Measurements from ENCODE around the gene PNLIPRP3. TPM values are rescaled to one million over a fixed set of nuclear protein-coding genes. Genes with fewer than 3 reads are reported as not detected.

PNLIPRP3 gene
- total RNA-seq, 1 experiment from 2014 or later: not detected

DNA sequence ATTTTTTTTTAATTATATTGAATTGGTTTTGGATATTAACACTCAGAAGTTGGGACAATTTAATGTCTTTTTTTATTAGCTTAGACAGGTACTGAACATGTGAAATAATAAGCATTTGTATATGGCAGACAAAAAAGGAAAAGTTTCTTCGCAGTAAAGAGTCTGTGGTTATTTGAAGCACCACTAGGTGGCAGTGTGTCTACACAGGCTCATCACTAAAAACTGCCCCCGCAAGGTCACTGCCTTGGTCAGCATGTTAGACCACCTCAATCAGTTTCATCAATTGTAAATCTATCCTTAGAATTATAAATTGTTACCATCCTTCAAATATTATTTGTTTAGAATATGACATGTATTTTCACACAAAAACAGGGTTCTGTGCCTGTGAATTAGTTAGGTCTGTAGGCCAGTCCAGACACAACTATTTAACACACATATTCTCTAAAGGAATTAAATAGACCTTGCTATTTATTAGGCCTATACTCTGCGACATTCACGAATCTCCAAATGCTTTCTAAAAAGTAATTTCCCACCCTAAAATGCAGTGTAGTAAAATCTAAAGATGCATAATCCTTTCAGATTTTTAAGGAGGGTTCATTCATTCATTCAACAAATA, 17.0 kb downstream of the PNLIPRP3 start:
- H3K4me1 ChIP-seq (ENCODE audit: insufficient read depth, low read length): no peaks in the 10 kb centered on the region
- H2AK5ac ChIP-seq (ENCODE audit: insufficient read length, low read length): no peak overlapping the region
- no peak overlapping the region for H3K14ac ChIP-seq (ENCODE audit: insufficient read depth, low read length)
- WGBS (ENCODE audit: extremely low coverage, insufficient read length, low lambda C conversion rate): no CpG with 5 or more reads among the region's 4 CpGs
- H3K27ac ChIP-seq (ENCODE audit: insufficient read length, low read depth, low read length): no peak overlapping the region
- no peak overlapping the region for H2BK5ac ChIP-seq (ENCODE audit: insufficient read length, low read length)
- TF ChIP-seq, protein P1, sequence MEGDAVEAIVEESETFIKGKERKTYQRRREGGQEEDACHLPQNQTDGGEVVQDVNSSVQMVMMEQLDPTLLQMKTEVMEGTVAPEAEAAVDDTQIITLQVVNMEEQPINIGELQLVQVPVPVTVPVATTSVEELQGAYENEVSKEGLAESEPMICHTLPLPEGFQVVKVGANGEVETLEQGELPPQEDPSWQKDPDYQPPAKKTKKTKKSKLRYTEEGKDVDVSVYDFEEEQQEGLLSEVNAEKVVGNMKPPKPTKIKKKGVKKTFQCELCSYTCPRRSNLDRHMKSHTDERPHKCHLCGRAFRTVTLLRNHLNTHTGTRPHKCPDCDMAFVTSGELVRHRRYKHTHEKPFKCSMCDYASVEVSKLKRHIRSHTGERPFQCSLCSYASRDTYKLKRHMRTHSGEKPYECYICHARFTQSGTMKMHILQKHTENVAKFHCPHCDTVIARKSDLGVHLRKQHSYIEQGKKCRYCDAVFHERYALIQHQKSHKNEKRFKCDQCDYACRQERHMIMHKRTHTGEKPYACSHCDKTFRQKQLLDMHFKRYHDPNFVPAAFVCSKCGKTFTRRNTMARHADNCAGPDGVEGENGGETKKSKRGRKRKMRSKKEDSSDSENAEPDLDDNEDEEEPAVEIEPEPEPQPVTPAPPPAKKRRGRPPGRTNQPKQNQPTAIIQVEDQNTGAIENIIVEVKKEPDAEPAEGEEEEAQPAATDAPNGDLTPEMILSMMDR (conservative IDR thresholded peaks at IDR 0.05): peak; percentile 90
- no peaks in the 10 kb centered on the region for H3K4me1 Mint-ChIP-seq
- H3K36me3 Mint-ChIP-seq (ENCODE audit: insufficient read depth in 1 of 3, low read depth in 3 of 3): peaks cover 0 to 2% (median 2%) of the 10 kb centered on the region in 3 experiments; a peak in 3 of 7 replicates
- peaks cover 3% of the 10 kb centered on the region in 2 experiments; a peak in 2 of 5 replicates for H3K9me3 Mint-ChIP-seq
- H3K23me2 ChIP-seq (ENCODE audit: insufficient read length, low read depth, low read length, poor library complexity, severe bottlenecking): no peaks in the 10 kb centered on the region
- H3K27ac Mint-ChIP-seq: no peak overlapping the region
- H4K8ac ChIP-seq (replicated peaks; ENCODE audit: insufficient read length, low read depth, low read length): no peak overlapping the region
- no peak overlapping the region for H3K4me2 ChIP-seq (ENCODE audit: insufficient read depth, insufficient read length, low read length)
- H4K5ac ChIP-seq (ENCODE audit: insufficient read length, low read depth, low read length): no peak overlapping the region
- H2BK20ac ChIP-seq (ENCODE audit: low read depth, low read length, poor library complexity, severe bottlenecking): no peak overlapping the region
- no peak overlapping the region for H4K91ac ChIP-seq (ENCODE audit: insufficient read length, low read depth, low read length)
- H3K79me2 ChIP-seq (ENCODE audit: insufficient read depth, low read length): no peaks in the 10 kb centered on the region
- H3K18ac ChIP-seq (ENCODE audit: insufficient read length, low read depth, low read length): no peak overlapping the region
- no peaks in the 10 kb centered on the region for H3K27me3 ChIP-seq (ENCODE audit: insufficient read depth, low read length)
- no peak overlapping the region for H3K4me3 Mint-ChIP-seq
- no peak overlapping the region for H2BK15ac ChIP-seq (ENCODE audit: low read depth, low read length)
- H2BK12ac ChIP-seq (ENCODE audit: insufficient read length, low read depth, low read length): no peak overlapping the region
- no peaks in the 10 kb centered on the region for H3K79me1 ChIP-seq (ENCODE audit: insufficient read depth, low read depth, low read length, poor library complexity, severe bottlenecking)
- H3T11ph ChIP-seq (ENCODE audit: low read length): no peak overlapping the region
- peak; percentile 36 for DNase-seq
- H3K4ac ChIP-seq (ENCODE audit: low read depth, low read length): no peak overlapping the region
- no peak overlapping the region for H3K9ac ChIP-seq (ENCODE audit: extremely low read depth, insufficient read length, low read length)
- no peaks in the 10 kb centered on the region for H3K9me3 ChIP-seq (ENCODE audit: control insufficient read depth, low read depth, low read length)
- H3K23ac ChIP-seq (ENCODE audit: insufficient read length, low read depth, low read length): no peak overlapping the region
- no peak overlapping the region for H2BK120ac ChIP-seq (ENCODE audit: low read depth, low read length, poor library complexity, severe bottlenecking)
- no peaks in the 10 kb centered on the region; the same call in none of the 2 replicates for H3K27me3 Mint-ChIP-seq (ENCODE audit: low read depth)
- no peak overlapping the region for H2AFZ ChIP-seq (ENCODE audit: low read length)
- no peak overlapping the region for H3K56ac ChIP-seq (ENCODE audit: insufficient read length, low read depth, low read length)
- no peaks in the 10 kb centered on the region for H4K20me1 ChIP-seq (ENCODE audit: control insufficient read depth, insufficient read depth, insufficient read length)
